A673 (cell line): Measurements from ENCODE around the gene TULP3.

Experiments used
- EZH2 ChIP-seq: fragments of 200-600 bp; sonication (generic); IDR thresholded peaks from 2 replicates; pipeline ENCODE4 v1.6.1; 2017; ENCODE audit warnings: borderline replicate concordance, low read depth, mild to moderate bottlenecking, mixed read lengths, antibody characterized with exemption, low read length; ENCODE audit not compliant: poor library complexity, severe bottlenecking
- TF ChIP-seq, protein P1 (sequence below): fragments of 300-800, 200-600 bp; sonication (generic); conservative IDR thresholded peaks from 2 replicates; pipeline ENCODE4 v1.5.1; 2017; ENCODE audit warnings: low read depth, mild to moderate bottlenecking, antibody characterized with exemption, low read length, moderate library complexity, mixed read lengths

DNA sequence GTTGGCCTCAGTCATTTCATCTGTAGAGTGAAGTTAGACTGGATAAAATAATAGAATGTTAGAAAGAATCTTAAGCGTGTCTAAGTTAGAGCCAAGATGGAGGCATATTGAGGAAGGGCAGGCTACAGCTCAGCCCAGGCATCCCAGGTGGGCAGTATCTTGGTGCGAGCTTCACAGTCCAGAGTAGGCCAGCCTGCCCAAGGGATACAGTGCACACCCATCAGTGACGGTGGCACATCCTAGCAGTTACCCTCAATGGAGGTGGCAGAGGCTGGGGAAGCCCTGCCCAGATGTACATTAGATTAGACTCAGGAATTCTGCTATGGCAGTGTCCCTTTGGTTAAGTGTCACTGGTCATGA lies 21.5 kb downstream of the TULP3 start:
- TF ChIP-seq, protein P1, sequence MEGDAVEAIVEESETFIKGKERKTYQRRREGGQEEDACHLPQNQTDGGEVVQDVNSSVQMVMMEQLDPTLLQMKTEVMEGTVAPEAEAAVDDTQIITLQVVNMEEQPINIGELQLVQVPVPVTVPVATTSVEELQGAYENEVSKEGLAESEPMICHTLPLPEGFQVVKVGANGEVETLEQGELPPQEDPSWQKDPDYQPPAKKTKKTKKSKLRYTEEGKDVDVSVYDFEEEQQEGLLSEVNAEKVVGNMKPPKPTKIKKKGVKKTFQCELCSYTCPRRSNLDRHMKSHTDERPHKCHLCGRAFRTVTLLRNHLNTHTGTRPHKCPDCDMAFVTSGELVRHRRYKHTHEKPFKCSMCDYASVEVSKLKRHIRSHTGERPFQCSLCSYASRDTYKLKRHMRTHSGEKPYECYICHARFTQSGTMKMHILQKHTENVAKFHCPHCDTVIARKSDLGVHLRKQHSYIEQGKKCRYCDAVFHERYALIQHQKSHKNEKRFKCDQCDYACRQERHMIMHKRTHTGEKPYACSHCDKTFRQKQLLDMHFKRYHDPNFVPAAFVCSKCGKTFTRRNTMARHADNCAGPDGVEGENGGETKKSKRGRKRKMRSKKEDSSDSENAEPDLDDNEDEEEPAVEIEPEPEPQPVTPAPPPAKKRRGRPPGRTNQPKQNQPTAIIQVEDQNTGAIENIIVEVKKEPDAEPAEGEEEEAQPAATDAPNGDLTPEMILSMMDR: no peak
- TF ChIP-seq EZH2: no peak
